Esophagus muscularis mucosa (tissue), 4 donors: ENCODE results near the gene PCIF1.

Source experiments
- CTCF ChIP-seq, 3 experiments: fragments of 200-600 bp in 2 of 3; fragments of 450-650 bp in 1 of 3; sonication (generic) in 2 of 3; IDR thresholded peaks; one replicate each; pipeline ENCODE4 v1.5.1; 2017 to 2019; ENCODE audit warnings: antibody characterized with exemption in 3 of 3, mild to moderate bottlenecking in 2 of 3, moderate library complexity in 1 of 3
- EP300 ChIP-seq: sonication (generic); formaldehyde crosslinking; IDR thresholded peaks from one replicate; pipeline ENCODE4 v1.6.1; 2017; ENCODE audit warnings: antibody characterized with exemption
- POLR2A ChIP-seq: fragments of 450-650 bp; IDR thresholded peaks from one replicate; pipeline ENCODE4 v1.6.1; 2017; ENCODE audit warnings: antibody characterized with exemption, moderate library complexity, mild to moderate bottlenecking, low read depth

DNA sequence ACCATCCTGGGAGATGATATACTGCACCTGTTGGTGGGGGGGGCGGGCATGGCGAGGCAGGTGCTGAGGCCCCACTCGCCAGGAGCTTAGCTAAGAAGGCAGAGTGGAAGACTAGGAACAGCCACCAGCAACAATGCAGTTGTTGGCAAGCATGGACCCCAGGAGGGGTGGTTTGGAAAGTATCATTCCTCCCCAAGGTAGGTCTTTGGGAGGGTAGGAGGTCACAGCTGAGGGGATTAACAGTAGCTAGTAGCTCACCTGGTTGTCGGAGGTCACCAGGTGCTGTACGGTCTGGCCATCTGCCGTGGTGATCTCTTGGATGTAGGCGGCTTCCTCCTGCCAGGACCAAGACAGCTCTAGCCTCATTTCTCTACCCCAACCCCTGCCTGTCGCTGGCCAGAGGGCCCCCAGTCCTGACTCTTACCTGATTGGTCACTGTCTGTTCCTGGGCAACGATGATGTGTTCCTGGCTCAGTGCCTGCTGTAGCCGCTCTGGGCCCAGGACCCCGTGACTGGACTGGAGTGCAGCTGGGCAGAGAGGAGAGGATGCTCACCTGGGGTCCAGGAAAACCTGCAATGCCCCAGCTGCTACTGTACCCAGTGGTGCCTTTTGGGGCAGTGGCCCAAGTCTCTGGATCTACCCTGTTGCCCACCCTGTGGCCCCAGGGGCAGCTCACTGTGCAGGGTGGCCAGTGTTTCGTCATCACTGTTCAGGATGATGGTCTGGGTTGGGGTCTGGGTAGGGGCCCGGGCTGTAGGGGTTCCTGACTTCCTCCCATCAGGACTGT is 15.3 kb downstream of the PCIF1 start:
- TF ChIP-seq CTCF (IDR thresholded peaks at IDR 0.05): no peak
- TF ChIP-seq POLR2A: no peak
- no peak for TF ChIP-seq EP300
